Measurements from ENCODE around the gene COLEC11.

DNA sequence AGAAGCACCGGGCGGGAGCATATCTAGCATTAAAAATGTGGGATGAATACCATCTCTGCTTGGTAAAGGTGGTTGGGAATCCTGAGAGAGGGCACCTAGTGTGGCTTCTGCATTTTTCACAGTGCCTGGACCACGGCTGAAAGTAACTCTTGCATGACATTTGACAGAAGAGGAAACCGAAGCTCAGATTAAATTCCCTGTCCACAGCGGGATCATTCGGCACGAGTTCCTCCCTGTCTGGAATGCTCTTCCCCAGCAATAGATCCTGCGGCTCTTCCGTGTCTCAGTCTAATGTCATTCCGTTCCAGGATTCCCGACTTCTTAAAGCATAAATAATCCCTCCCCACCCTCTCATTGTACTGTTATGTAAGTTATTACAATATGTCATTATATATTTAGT lies 20.8 kb upstream of the COLEC11 start:
- TF ChIP-seq, protein P1, sequence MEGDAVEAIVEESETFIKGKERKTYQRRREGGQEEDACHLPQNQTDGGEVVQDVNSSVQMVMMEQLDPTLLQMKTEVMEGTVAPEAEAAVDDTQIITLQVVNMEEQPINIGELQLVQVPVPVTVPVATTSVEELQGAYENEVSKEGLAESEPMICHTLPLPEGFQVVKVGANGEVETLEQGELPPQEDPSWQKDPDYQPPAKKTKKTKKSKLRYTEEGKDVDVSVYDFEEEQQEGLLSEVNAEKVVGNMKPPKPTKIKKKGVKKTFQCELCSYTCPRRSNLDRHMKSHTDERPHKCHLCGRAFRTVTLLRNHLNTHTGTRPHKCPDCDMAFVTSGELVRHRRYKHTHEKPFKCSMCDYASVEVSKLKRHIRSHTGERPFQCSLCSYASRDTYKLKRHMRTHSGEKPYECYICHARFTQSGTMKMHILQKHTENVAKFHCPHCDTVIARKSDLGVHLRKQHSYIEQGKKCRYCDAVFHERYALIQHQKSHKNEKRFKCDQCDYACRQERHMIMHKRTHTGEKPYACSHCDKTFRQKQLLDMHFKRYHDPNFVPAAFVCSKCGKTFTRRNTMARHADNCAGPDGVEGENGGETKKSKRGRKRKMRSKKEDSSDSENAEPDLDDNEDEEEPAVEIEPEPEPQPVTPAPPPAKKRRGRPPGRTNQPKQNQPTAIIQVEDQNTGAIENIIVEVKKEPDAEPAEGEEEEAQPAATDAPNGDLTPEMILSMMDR (IDR thresholded peaks at IDR 0.05; ENCODE audit: insufficient read depth, low read length, poor library complexity, severe bottlenecking): no peak
- no peak for TF ChIP-seq EZH2phosphoT487 (conservative IDR thresholded peaks at IDR 0.05; ENCODE audit: low read length)

All from SU-DHL-6 (cell line).